ENCODE measurements around the gene FBXW5. TPM values are rescaled to one million over a fixed set of nuclear protein-coding genes. Genes with fewer than 3 reads are reported as not detected.

FBXW5 gene
- total RNA-seq, 3 donors from 2014 or later, result 103 to 183 (median 126) TPM

- DNase-seq (ENCODE audit: low spot score in 2 of 2), result no peak
- H3K27me3 ChIP-seq, result no peaks in the 10 kb centered on the region
- no peak for TF ChIP-seq POLR2A (IDR thresholded peaks at IDR 0.05)
- TF ChIP-seq POLR2AphosphoS5 (IDR thresholded peaks at IDR 0.05), result no peak
- TF ChIP-seq CTCF (IDR thresholded peaks at IDR 0.05), result no peak
- no peak overlapping the region for H3K4me3 ChIP-seq
- peak overlapping the region in 1 of 2 donors; percentile 25 for H3K27ac ChIP-seq
- no peaks in the 10 kb centered on the region for H3K9me3 ChIP-seq
- no peaks in the 10 kb centered on the region for H3K4me1 ChIP-seq
- intact Hi-C loops (cut with DNase I; ENCODE audit: low total_unique reads), result no loop called here
- H3K36me3 ChIP-seq, result no peaks in the 10 kb centered on the region
Observed at GRCh38 chr9:136928591-136928990, 15.9 kb downstream of the FBXW5 start.

- no peaks in the 10 kb centered on the region for H3K36me3 ChIP-seq
- DNase-seq (ENCODE audit: low spot score in 2 of 2), result no peak
- intact Hi-C loops (cut with DNase I; ENCODE audit: low total_unique reads), result no loop called here
- no peak overlapping the region for H3K4me3 ChIP-seq
- no peaks in the 10 kb centered on the region for H3K4me1 ChIP-seq
- H3K27me3 ChIP-seq, result no peaks in the 10 kb centered on the region
- TF ChIP-seq POLR2A (IDR thresholded peaks at IDR 0.05), result no peak
- TF ChIP-seq POLR2AphosphoS5 (IDR thresholded peaks at IDR 0.05), result no peak
- TF ChIP-seq CTCF (IDR thresholded peaks at IDR 0.05), result no peak
- H3K9me3 ChIP-seq, result no peaks in the 10 kb centered on the region
- H3K27ac ChIP-seq, result peak overlapping the region in 1 of 2 donors; percentile 25
Observed at GRCh38 chr9:136927343-136928271, 16.9 kb downstream of the FBXW5 start.

GRCh38 chr9:136926749-136927148 lies 17.8 kb downstream of the FBXW5 start:
- no peak overlapping the region for H3K4me3 ChIP-seq
- H3K27me3 ChIP-seq, result no peaks in the 10 kb centered on the region
- TF ChIP-seq POLR2A (IDR thresholded peaks at IDR 0.05), result no peak
- no peaks in the 10 kb centered on the region for H3K9me3 ChIP-seq
- intact Hi-C loops (cut with DNase I; ENCODE audit: low total_unique reads), result no loop called here
- H3K27ac ChIP-seq, result no peak overlapping the region
- H3K4me1 ChIP-seq, result no peaks in the 10 kb centered on the region
- no peak for DNase-seq (ENCODE audit: low spot score in 2 of 2)
- H3K36me3 ChIP-seq, result no peaks in the 10 kb centered on the region

- intact Hi-C loops (cut with DNase I; ENCODE audit: low total_unique reads), result no loop called here
- Histone ChIP-seq H3K4me3 (no peak overlapping the region), H3K27me3 (no peaks in the 10 kb centered on the region), H3K27ac (no peak overlapping the region), H3K36me3 (no peaks in the 10 kb centered on the region), H3K9me3 (no peaks in the 10 kb centered on the region), H3K4me1 (no peaks in the 10 kb centered on the region)
- DNase-seq (ENCODE audit: low spot score in 2 of 2), result no peak
- TF ChIP-seq CTCF (IDR thresholded peaks at IDR 0.05), result no peak
- TF ChIP-seq POLR2A (IDR thresholded peaks at IDR 0.05), result no peak
- TF ChIP-seq POLR2AphosphoS5 (IDR thresholded peaks at IDR 0.05), result no peak
Observed at GRCh38 chr9:136926154-136926704, 18.3 kb downstream of the FBXW5 start.

GRCh38 chr9:136925414-136926153 lies 19.0 kb downstream of the FBXW5 start:
- TF ChIP-seq POLR2A (IDR thresholded peaks at IDR 0.05), result no peak
- TF ChIP-seq CTCF (IDR thresholded peaks at IDR 0.05), result no peak
- no peak for TF ChIP-seq POLR2AphosphoS5 (IDR thresholded peaks at IDR 0.05)
- DNase-seq (ENCODE audit: low spot score in 2 of 2), result no peak
- no peaks in the 10 kb centered on the region for H3K27me3 ChIP-seq
- H3K4me3 ChIP-seq, result no peak overlapping the region
- no peaks in the 10 kb centered on the region for H3K4me1 ChIP-seq
- H3K27ac ChIP-seq, result no peak overlapping the region
- H3K9me3 ChIP-seq, result no peaks in the 10 kb centered on the region
- no peaks in the 10 kb centered on the region for H3K36me3 ChIP-seq
- intact Hi-C loops (cut with DNase I; ENCODE audit: low total_unique reads), result no loop called here

Measured in breast epithelium (tissue), 4 donors.